ENCODE results near the gene SCAF4. TPM values are rescaled to one million over a fixed set of nuclear protein-coding genes. Genes with fewer than 3 reads are reported as not detected.

SCAF4 gene
- total RNA-seq, 2 donors from 2014 or later: 12.6 to 29.5 TPM

DNA sequence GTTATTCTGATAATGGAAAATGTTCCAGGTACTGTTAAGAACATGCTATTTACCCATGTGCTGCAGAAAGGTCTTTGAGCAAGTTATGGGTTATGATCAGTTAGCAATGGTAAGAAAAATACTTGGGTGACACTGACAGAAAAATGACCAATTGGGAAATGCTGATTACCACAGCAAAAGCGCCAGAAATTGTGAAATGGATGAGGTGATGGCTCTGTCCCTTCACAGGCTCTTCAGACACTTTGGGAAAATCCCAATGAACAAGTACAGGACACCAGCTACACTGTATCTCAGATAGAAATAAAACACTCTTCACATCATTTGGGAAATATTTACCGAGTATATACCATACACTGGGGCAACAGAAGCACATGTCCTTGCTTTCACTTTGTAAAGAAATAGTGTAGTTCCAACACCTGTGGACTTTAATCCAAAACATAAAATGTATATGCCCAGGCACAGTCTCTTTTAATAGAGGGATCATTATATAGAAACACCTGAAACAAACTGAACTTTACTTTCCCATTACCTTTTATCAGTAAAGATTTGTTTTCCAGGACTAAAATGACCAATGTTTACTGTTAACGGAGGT is 58.5 kb downstream of the SCAF4 start:
- no peaks in the 10 kb centered on the region for H3K4me1 ChIP-seq (replicated peaks)
- H3K36me3 ChIP-seq: peaks cover 3 to 9% of the 10 kb centered on the region in 2 donors
- H3K4me3 ChIP-seq: no peak overlapping the region
- no peak for TF ChIP-seq POLR2AphosphoS5 (IDR thresholded peaks at IDR 0.05)
- TF ChIP-seq POLR2A (IDR thresholded peaks at IDR 0.05): no peak
- TF ChIP-seq, protein P1, sequence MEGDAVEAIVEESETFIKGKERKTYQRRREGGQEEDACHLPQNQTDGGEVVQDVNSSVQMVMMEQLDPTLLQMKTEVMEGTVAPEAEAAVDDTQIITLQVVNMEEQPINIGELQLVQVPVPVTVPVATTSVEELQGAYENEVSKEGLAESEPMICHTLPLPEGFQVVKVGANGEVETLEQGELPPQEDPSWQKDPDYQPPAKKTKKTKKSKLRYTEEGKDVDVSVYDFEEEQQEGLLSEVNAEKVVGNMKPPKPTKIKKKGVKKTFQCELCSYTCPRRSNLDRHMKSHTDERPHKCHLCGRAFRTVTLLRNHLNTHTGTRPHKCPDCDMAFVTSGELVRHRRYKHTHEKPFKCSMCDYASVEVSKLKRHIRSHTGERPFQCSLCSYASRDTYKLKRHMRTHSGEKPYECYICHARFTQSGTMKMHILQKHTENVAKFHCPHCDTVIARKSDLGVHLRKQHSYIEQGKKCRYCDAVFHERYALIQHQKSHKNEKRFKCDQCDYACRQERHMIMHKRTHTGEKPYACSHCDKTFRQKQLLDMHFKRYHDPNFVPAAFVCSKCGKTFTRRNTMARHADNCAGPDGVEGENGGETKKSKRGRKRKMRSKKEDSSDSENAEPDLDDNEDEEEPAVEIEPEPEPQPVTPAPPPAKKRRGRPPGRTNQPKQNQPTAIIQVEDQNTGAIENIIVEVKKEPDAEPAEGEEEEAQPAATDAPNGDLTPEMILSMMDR (IDR thresholded peaks at IDR 0.05): no peak
- no peaks in the 10 kb centered on the region for H3K27me3 ChIP-seq (replicated peaks; ENCODE audit: insufficient read depth)
- WGBS: 93% methylated on average over 3 of the region's 3 CpGs
- H3K27ac ChIP-seq: no peak overlapping the region
- intact Hi-C loops (cut with DNase I): no loop called here
- no peaks in the 10 kb centered on the region for H3K9me3 ChIP-seq
- DNase-seq (ENCODE audit: low spot score): no peak

- H3K4me1 ChIP-seq (replicated peaks): no peaks in the 10 kb centered on the region
- no peak overlapping the region for H3K4me3 ChIP-seq
- intact Hi-C loops (cut with DNase I): no loop called here
- H3K36me3 ChIP-seq: peaks cover 3 to 9% of the 10 kb centered on the region in 2 donors
- H3K27me3 ChIP-seq (replicated peaks; ENCODE audit: insufficient read depth): no peaks in the 10 kb centered on the region
- no peak for TF ChIP-seq POLR2AphosphoS5 (IDR thresholded peaks at IDR 0.05)
- TF ChIP-seq, protein P1 (IDR thresholded peaks at IDR 0.05): no peak
- TF ChIP-seq POLR2A (IDR thresholded peaks at IDR 0.05): no peak
- no peak overlapping the region for H3K27ac ChIP-seq
- no peaks in the 10 kb centered on the region for H3K9me3 ChIP-seq
- WGBS: 91% methylated on average over 17 of the region's 17 CpGs
- no peak for DNase-seq (ENCODE audit: low spot score)
These were observed 60.0 kb downstream of the SCAF4 start for GRCh38 chr21:31671931-31672330.

GRCh38 chr21:31671146-31671716 is 60.7 kb downstream of the SCAF4 start:
- no peaks in the 10 kb centered on the region for H3K4me1 ChIP-seq (replicated peaks)
- H3K9me3 ChIP-seq: no peaks in the 10 kb centered on the region
- WGBS: 82% methylated on average over 12 of the region's 12 CpGs
- H3K27me3 ChIP-seq (replicated peaks; ENCODE audit: insufficient read depth): no peaks in the 10 kb centered on the region
- no peak overlapping the region for H3K27ac ChIP-seq
- H3K4me3 ChIP-seq: no peak overlapping the region
- peaks cover 3 to 9% of the 10 kb centered on the region in 2 donors for H3K36me3 ChIP-seq
- intact Hi-C loops (cut with DNase I): no loop called here
- no peak for TF ChIP-seq POLR2A (IDR thresholded peaks at IDR 0.05)
- TF ChIP-seq POLR2AphosphoS5 (IDR thresholded peaks at IDR 0.05): no peak
- TF ChIP-seq, protein P1 (IDR thresholded peaks at IDR 0.05): no peak
- DNase-seq (ENCODE audit: low spot score): no peak

DNA sequence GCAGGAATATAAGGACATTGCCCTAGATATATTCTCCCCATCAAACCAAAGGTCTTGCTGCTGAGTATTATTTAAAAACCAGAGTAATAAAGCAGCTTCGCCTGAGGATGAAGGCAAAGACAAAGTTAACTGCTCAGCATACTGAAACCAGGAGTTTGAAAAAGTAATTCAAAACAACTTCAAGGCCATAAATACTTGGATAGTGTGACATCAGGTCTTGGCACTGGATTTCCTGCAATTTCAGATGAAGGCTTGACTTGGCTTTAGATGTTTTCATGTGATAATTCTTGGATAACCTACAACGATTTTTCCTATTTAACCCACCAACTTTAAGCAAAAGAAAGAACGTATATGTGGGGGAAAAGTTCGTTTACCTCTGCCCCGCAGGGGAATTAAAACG is 61.8 kb downstream of the SCAF4 start:
- no peak overlapping the region for H3K4me3 ChIP-seq
- no peak overlapping the region for H3K27ac ChIP-seq
- no peaks in the 10 kb centered on the region for H3K27me3 ChIP-seq (replicated peaks; ENCODE audit: insufficient read depth)
- H3K9me3 ChIP-seq: no peaks in the 10 kb centered on the region
- peaks cover 3 to 9% of the 10 kb centered on the region in 2 donors for H3K36me3 ChIP-seq
- TF ChIP-seq POLR2A (IDR thresholded peaks at IDR 0.05) (no peak), POLR2AphosphoS5 (IDR thresholded peaks at IDR 0.05) (no peak)
- TF ChIP-seq, protein P1 (IDR thresholded peaks at IDR 0.05): no peak
- WGBS: 47% methylated on average over 6 of the region's 6 CpGs
- no peaks in the 10 kb centered on the region for H3K4me1 ChIP-seq (replicated peaks)
- DNase-seq (ENCODE audit: low spot score): no peak
- intact Hi-C loops (cut with DNase I): no loop called here

All from prostate gland (tissue), 2 donors.